IMR-90 (cell line): ENCODE results near the gene LYPD6B. TPM values are rescaled to one million over a fixed set of nuclear protein-coding genes. Genes with fewer than 3 reads are reported as not detected.

Source experiments
- ATAC-seq: fragments of 200-7000 bp; cut with Tn5 transposase; 2 replicates; pipeline ENCODE4 v1.9.1; 2020; ENCODE audit warnings: low read depth, mild to moderate bottlenecking, moderate library complexity
- BruUV-seq: library from RNA; stranded (reverse); fragments of 400-500 nt; replicated peaks from 2 replicates; lab custom pipeline; 2021; lab: Mats Ljungman, UMichigan
- CTCF ChIA-PET: fragments of 300-600 bp; formaldehyde crosslinking; extraction: SDS; loops from one replicate; lab custom pipeline; 2021; ENCODE audit warnings: antibody characterized with exemption; lab: Yijun Ruan, JAX
- POLR2A ChIA-PET: fragments of 300-600 bp; sonication (Branson Sonifier 250); formaldehyde crosslinking; loops from one replicate; lab custom pipeline; 2022; ENCODE audit warnings: antibody characterized with exemption; ENCODE audit not compliant: unreplicated experiment; lab: Charles Lee
- DNase-seq: peaks from one replicate; pipeline ENCODE4 v3.0.0; 2013
- H2AFZ ChIP-seq: replicated peaks from 2 replicates; pipeline ENCODE3; 2013; ENCODE audit warnings: low read length, mild to moderate bottlenecking; ENCODE audit not compliant: poor library complexity
- H2AK5ac ChIP-seq: 2 replicates; pipeline ENCODE4 v1.6.1; 2013; ENCODE audit warnings: low read depth, low read length, inconsistent platforms
- H2AK9ac ChIP-seq: replicated peaks from 2 replicates; pipeline ENCODE3; 2013; ENCODE audit warnings: mild to moderate bottlenecking, low read depth, low read length, moderate library complexity; ENCODE audit not compliant: poor library complexity
- H2BK120ac ChIP-seq: 2 replicates; pipeline ENCODE4 v1.6.1; 2013; ENCODE audit warnings: low read depth, low read length, inconsistent platforms
- H2BK15ac ChIP-seq: 3 replicates; pipeline ENCODE4 v1.6.1; 2013; ENCODE audit warnings: low read depth, low read length, inconsistent platforms
- H2BK20ac ChIP-seq: 2 replicates; pipeline ENCODE4 v1.6.1; 2013; ENCODE audit warnings: low read depth, mild to moderate bottlenecking, inconsistent platforms, low read length, moderate library complexity
- H2BK5ac ChIP-seq: 2 replicates; pipeline ENCODE4 v1.6.1; 2013; ENCODE audit warnings: mild to moderate bottlenecking, low read depth, low read length, inconsistent platforms; ENCODE audit not compliant: poor library complexity, severe bottlenecking
- H3K14ac ChIP-seq: replicated peaks from 2 replicates; pipeline ENCODE4 v1.6.1; 2013; ENCODE audit warnings: low read depth, low read length, inconsistent platforms
- H3K18ac ChIP-seq: 2 replicates; pipeline ENCODE4 v1.6.1; 2013; ENCODE audit warnings: low read depth, low read length, control low read depth
- H3K23ac ChIP-seq: 2 replicates; pipeline ENCODE4 v1.6.1; 2013; ENCODE audit warnings: low read depth, low read length, inconsistent platforms
- H3K27ac ChIP-seq: 2 replicates; pipeline ENCODE4 v1.5.1; 2013; ENCODE audit warnings: mild to moderate bottlenecking, control low read depth, low read length; ENCODE audit not compliant: insufficient read depth
- H3K27me3 ChIP-seq: 2 replicates; pipeline ENCODE4 v1.6.1; 2013; ENCODE audit warnings: low read length; ENCODE audit not compliant: control insufficient read depth, insufficient read depth
- H3K36me3 ChIP-seq: 2 replicates; pipeline ENCODE4 v1.6.1; 2013; ENCODE audit warnings: low read length, mixed read lengths; ENCODE audit not compliant: control insufficient read depth, insufficient read depth
- H3K4ac ChIP-seq: 2 replicates; pipeline ENCODE4 v1.6.1; 2013; ENCODE audit warnings: low read depth, low read length, inconsistent platforms
- H3K4me1 ChIP-seq: 2 replicates; pipeline ENCODE4 v1.6.1; 2013; ENCODE audit warnings: low read length, mixed read lengths; ENCODE audit not compliant: control insufficient read depth, insufficient read depth
- H3K4me2 ChIP-seq: 2 replicates; pipeline ENCODE4 v1.6.1; 2013; ENCODE audit warnings: low read depth, mild to moderate bottlenecking, control low read depth, low read length, moderate library complexity
- H3K4me3 ChIP-seq: 2 replicates; pipeline ENCODE4 v1.5.1; 2013; ENCODE audit warnings: low read depth, mild to moderate bottlenecking, control low read depth, low read length, moderate library complexity; ENCODE audit not compliant: insufficient read depth
- H3K56ac ChIP-seq: 2 replicates; pipeline ENCODE4 v1.6.1; 2013; ENCODE audit warnings: low read length, inconsistent platforms; ENCODE audit not compliant: insufficient read depth; ENCODE audit errors: extremely low read depth
- H3K79me1 ChIP-seq, 2 experiments: 2 replicates each; pipeline ENCODE4 v1.6.1; 2013; ENCODE audit warnings: low read length in 2 of 2, inconsistent platforms in 1 of 2, low read depth in 1 of 2
- H3K9ac ChIP-seq: 2 replicates; pipeline ENCODE4 v1.6.1; 2013; ENCODE audit warnings: low read depth, low read length, control low read depth
- H3K9me1 ChIP-seq: 2 replicates; pipeline ENCODE4 v1.6.1; 2013; ENCODE audit warnings: low read length, inconsistent platforms; ENCODE audit not compliant: insufficient read depth
- H3K9me3 ChIP-seq: 2 replicates; pipeline ENCODE4 v1.6.1; 2013; ENCODE audit warnings: low read length; ENCODE audit not compliant: control insufficient read depth, insufficient read depth
- H4K20me1 ChIP-seq: 2 replicates; pipeline ENCODE4 v1.6.1; 2013; ENCODE audit warnings: low read length, inconsistent platforms; ENCODE audit not compliant: insufficient read depth
- H4K5ac ChIP-seq: 2 replicates; pipeline ENCODE4 v1.6.1; 2013; ENCODE audit warnings: mild to moderate bottlenecking, low read depth, low read length, control low read depth
- H4K8ac ChIP-seq, 2 experiments: 2 replicates each; pipeline ENCODE4 v1.6.1; 2013; ENCODE audit warnings: low read depth in 2 of 2, low read length in 2 of 2, control low read depth in 1 of 2, inconsistent platforms in 1 of 2
- H4K91ac ChIP-seq: 2 replicates; pipeline ENCODE4 v1.6.1; 2013; ENCODE audit warnings: low read depth, low read length, inconsistent platforms; ENCODE audit not compliant: insufficient read depth
- CTCF ChIP-seq: conservative IDR thresholded peaks from 2 replicates; pipeline ENCODE4 v1.5.1; 2012; ENCODE audit warnings: mild to moderate bottlenecking, low read depth, low read length, improper control_type of control experiment
- MAFK ChIP-seq: IDR thresholded peaks from 2 replicates; pipeline ENCODE4 v1.6.1; 2012; ENCODE audit warnings: low read depth, low read length, improper control_type of control experiment
- NFE2L2 ChIP-seq: fragments of 150-350 bp; IDR thresholded peaks from 2 replicates; pipeline ENCODE4 v1.6.1; 2016; ENCODE audit warnings: low read depth, mild to moderate bottlenecking, low read length
- RCOR1 ChIP-seq: IDR thresholded peaks from 2 replicates; pipeline ENCODE4 v1.6.1; 2012; ENCODE audit warnings: mild to moderate bottlenecking, low read length, improper control_type of control experiment; ENCODE audit not compliant: insufficient replicate concordance
- RFX5 ChIP-seq: IDR thresholded peaks from 2 replicates; pipeline ENCODE4 v1.8.0; 2012; ENCODE audit warnings: low read depth, mild to moderate bottlenecking, low read length, moderate library complexity
- USF2 ChIP-seq: fragments of 150-350 bp; IDR thresholded peaks from 2 replicates; pipeline ENCODE4 v1.6.1; 2017; ENCODE audit warnings: mild to moderate bottlenecking, antibody characterized with exemption, low read length, low read depth
- dilution Hi-C: fragments of 300-500 bp; cut with HindIII; formaldehyde crosslinking; loops from one replicate; pipeline ENCODE4 v1.14.3; 2018; ENCODE audit warnings: low sequenced_read_pairs; ENCODE audit not compliant: unreplicated experiment
- in situ Hi-C: fragments of 300-500 bp; cut with MboI; formaldehyde crosslinking; loops from 3 replicates; pipeline ENCODE4 v1.14.3; 2019; ENCODE audit warnings: low sequenced_read_pairs, inconsistent platforms, mixed read lengths
- intact Hi-C: fragments of 100-400 bp; cut with micrococcal nuclease; formaldehyde crosslinking; loops from 2 replicates; pipeline ENCODE4 v1.10.0; 2022
- polyA plus RNA-seq, 3 experiments: library from polyadenylated mRNA; depleted of rRNA; stranded (reverse); fragments of >200 nt; gene quantifications; 2 replicates each; pipeline ENCODE4 v1.2.3, GENCODE V29; 2012; ENCODE audit warnings: low replicate concordance in 1 of 3
- total RNA-seq: library from RNA; depleted of rRNA; stranded (reverse); fragments of >200 nt; gene quantifications from 2 replicates; pipeline ENCODE4 v1.2.3, GENCODE V29; 2012

Gene LYPD6B
- total and polyA plus RNA-seq, 2 of the 4 experiments (the other 2 are of a cell fraction) = 0.05 TPM; not detected in 1

GRCh38 chr2:149189769-149190168 is 151.3 kb downstream of the LYPD6B start:
- TF ChIP-seq NFE2L2 (no peak), USF2 (no peak), RFX5 (no peak), CTCF (no peak), MAFK (no peak), RCOR1 (no peak)
- no TSS peak for BruUV-seq
- H3K4ac ChIP-seq = no peak overlapping the region
- ChIA-PET CTCF (no interaction called here), POLR2A (no interaction called here)
- no peak overlapping the region for H3K4me3 ChIP-seq
- no peak overlapping the region for H4K5ac ChIP-seq
- H3K56ac ChIP-seq = no peak overlapping the region
- no peak overlapping the region for H3K14ac ChIP-seq
- H4K91ac ChIP-seq = no peak overlapping the region
- intact Hi-C loops (no loop called here), in situ Hi-C loops (no loop called here), dilution Hi-C loops (no loop called here)
- no peaks in the 10 kb centered on the region for H4K20me1 ChIP-seq
- no peak overlapping the region for H2BK120ac ChIP-seq
- H3K79me1 ChIP-seq = no peaks in the 10 kb centered on the region
- H2AK9ac ChIP-seq = no peak overlapping the region
- H3K23ac ChIP-seq = no peak overlapping the region
- H4K8ac ChIP-seq = no peak overlapping the region
- H2BK15ac ChIP-seq = no peak overlapping the region
- H2BK5ac ChIP-seq = no peak overlapping the region
- no peaks in the 10 kb centered on the region for H3K9me3 ChIP-seq
- H3K9ac ChIP-seq = no peak overlapping the region
- no peak for ATAC-seq
- H2AK5ac ChIP-seq = no peak overlapping the region
- no peak overlapping the region for H2AFZ ChIP-seq
- H2BK20ac ChIP-seq = no peak overlapping the region
- H3K4me2 ChIP-seq = no peak overlapping the region
- no peaks in the 10 kb centered on the region for H3K36me3 ChIP-seq
- H3K9me1 ChIP-seq = no peaks in the 10 kb centered on the region
- no peaks in the 10 kb centered on the region for H3K27me3 ChIP-seq
- no peak overlapping the region for H3K18ac ChIP-seq
- no peak overlapping the region for H3K27ac ChIP-seq
- no peak for DNase-seq
- no peaks in the 10 kb centered on the region for H3K4me1 ChIP-seq
